Loucy (cell line): Measurements from ENCODE around the gene SIDT2.

Source experiments
- H2AFZ ChIP-seq: fragments of 200-600 bp; sonication (generic); 2 replicates; pipeline ENCODE4 v1.6.0; 2016; ENCODE audit warnings: antibody characterized with exemption, mild to moderate bottlenecking, low read length, moderate library complexity
- H3F3A ChIP-seq: fragments of 200-600 bp; 2 replicates; pipeline ENCODE4 v1.6.0; 2016; ENCODE audit warnings: antibody characterized with exemption, low read depth, mild to moderate bottlenecking
- H3K27me3 ChIP-seq: fragments of 200-600 bp; sonication (generic); 2 replicates; pipeline ENCODE4 v1.6.1; 2014; ENCODE audit warnings: low read length, mild to moderate bottlenecking; ENCODE audit not compliant: insufficient read depth, poor library complexity, severe bottlenecking
- H3K36me3 ChIP-seq: fragments of 200-600 bp; sonication (generic); 2 replicates; pipeline ENCODE4 v1.6.1; 2016; ENCODE audit warnings: low read length; ENCODE audit not compliant: insufficient read depth
- H3K4me1 ChIP-seq: fragments of 200-600 bp; sonication (generic); 2 replicates; pipeline ENCODE4 v1.5.1; 2014; ENCODE audit warnings: low read length, mild to moderate bottlenecking; ENCODE audit not compliant: insufficient read depth, poor library complexity, severe bottlenecking
- H3K4me2 ChIP-seq: fragments of 200-600 bp; sonication (generic); 2 replicates; pipeline ENCODE4 v1.6.0; 2014; ENCODE audit warnings: antibody characterized with exemption, low read length, low read depth, mild to moderate bottlenecking; ENCODE audit not compliant: poor library complexity, severe bottlenecking
- H3K4me3 ChIP-seq: fragments of 200-600 bp; sonication (generic); 2 replicates; pipeline ENCODE4 v1.5.1; 2014; ENCODE audit warnings: low read length, mild to moderate bottlenecking, mixed read lengths; ENCODE audit not compliant: poor library complexity, severe bottlenecking
- H3K79me2 ChIP-seq: fragments of 200-600 bp; sonication (generic); 2 replicates; pipeline ENCODE4 v1.6.1; 2014; ENCODE audit warnings: low read length; ENCODE audit not compliant: insufficient read depth
- H3K9ac ChIP-seq: fragments of 200-600 bp; sonication (generic); 2 replicates; pipeline ENCODE4 v1.6.0; 2014; ENCODE audit warnings: mild to moderate bottlenecking, low read depth, low read length, moderate library complexity; ENCODE audit not compliant: poor library complexity, severe bottlenecking
- H3K9me2 ChIP-seq: fragments of 200-600 bp; sonication (generic); replicated peaks from 2 replicates; pipeline ENCODE4 v1.6.1; 2016; ENCODE audit warnings: low read depth, low read length, mixed read lengths
- H3K9me3 ChIP-seq: fragments of 200-600 bp; sonication (generic); 2 replicates; pipeline ENCODE4 v1.6.1; 2014; ENCODE audit warnings: mild to moderate bottlenecking, antibody characterized with exemption, low read length, low read depth; ENCODE audit not compliant: insufficient read depth
- H4K20me1 ChIP-seq: fragments of 200-600 bp; sonication (generic); 2 replicates; pipeline ENCODE4 v1.6.0; 2014; ENCODE audit warnings: antibody characterized with exemption, low read length, mild to moderate bottlenecking; ENCODE audit not compliant: insufficient read depth, poor library complexity, severe bottlenecking
- CTCF ChIP-seq: fragments of 200-600 bp; sonication (generic); conservative IDR thresholded peaks from 2 replicates; pipeline ENCODE4 v1.5.1; 2014; ENCODE audit warnings: mild to moderate bottlenecking, antibody characterized with exemption, low read length
- EZH2phosphoT487 ChIP-seq: fragments of 200-600 bp; IDR thresholded peaks from 2 replicates; pipeline ENCODE4 v1.6.1; 2018; ENCODE audit warnings: antibody characterized with exemption, mild to moderate bottlenecking, moderate library complexity, borderline replicate concordance

SIDT2 gene

GRCh38 chr11:117159892-117160291, 18.7 kb upstream of the SIDT2 start:
- H3K9ac ChIP-seq: no peak overlapping the region
- H3K4me2 ChIP-seq: no peak overlapping the region
- peaks cover 82% of the 10 kb centered on the region for H3K36me3 ChIP-seq
- H3K27me3 ChIP-seq: no peaks in the 10 kb centered on the region
- no peak for TF ChIP-seq CTCF
- TF ChIP-seq EZH2phosphoT487: no peak
- H3F3A ChIP-seq: no peaks in the 10 kb centered on the region
- no peaks in the 10 kb centered on the region for H3K4me1 ChIP-seq
- H3K4me3 ChIP-seq: no peak overlapping the region
- no peaks in the 10 kb centered on the region for H3K9me3 ChIP-seq
- no peak overlapping the region for H2AFZ ChIP-seq
- peaks cover 72% of the 10 kb centered on the region for H3K79me2 ChIP-seq
- peaks cover 78% of the 10 kb centered on the region for H4K20me1 ChIP-seq
- no peaks in the 10 kb centered on the region for H3K9me2 ChIP-seq

GRCh38 chr11:117160826-117161225, 17.7 kb upstream of the SIDT2 start:
- H3K9me2 ChIP-seq: no peaks in the 10 kb centered on the region
- no peaks in the 10 kb centered on the region for H3K9me3 ChIP-seq
- no peak overlapping the region for H3K9ac ChIP-seq
- no peaks in the 10 kb centered on the region for H3K27me3 ChIP-seq
- peaks cover 62% of the 10 kb centered on the region for H3K79me2 ChIP-seq
- no peaks in the 10 kb centered on the region for H3K4me1 ChIP-seq
- H4K20me1 ChIP-seq: peaks cover 69% of the 10 kb centered on the region
- no peak overlapping the region for H3K4me2 ChIP-seq
- no peak overlapping the region for H3K4me3 ChIP-seq
- H3F3A ChIP-seq: no peaks in the 10 kb centered on the region
- H2AFZ ChIP-seq: no peak overlapping the region
- no peak for TF ChIP-seq CTCF
- no peak for TF ChIP-seq EZH2phosphoT487
- peaks cover 84% of the 10 kb centered on the region for H3K36me3 ChIP-seq

GRCh38 chr11:117166491-117166890, 12.1 kb upstream of the SIDT2 start:
- Histone ChIP-seq H3K27me3 (no peaks in the 10 kb centered on the region), H3K79me2 (peaks cover 18% of the 10 kb centered on the region; the same call in 1 of the 2 replicates), H3K36me3 (peaks cover 95% of the 10 kb centered on the region), H3K4me3 (no peak overlapping the region), H3F3A (no peaks in the 10 kb centered on the region), H4K20me1 (peaks cover 25% of the 10 kb centered on the region), H2AFZ (no peak overlapping the region), H3K4me1 (no peaks in the 10 kb centered on the region), H3K4me2 (no peak overlapping the region), H3K9ac (no peak overlapping the region), H3K9me3 (no peaks in the 10 kb centered on the region), H3K9me2 (no peaks in the 10 kb centered on the region)
- no peak for TF ChIP-seq CTCF
- no peak for TF ChIP-seq EZH2phosphoT487
